ENCODE results near the gene ACAP3.

The ACAP3 gene

GRCh38 chr1:1300352-1300739, 7.4 kb downstream of the ACAP3 start:
- no peak for DNase-seq (ENCODE audit: low read depth in 3 of 3)

- DNase-seq (ENCODE audit: low read depth in 3 of 3): no peak
Measured at GRCh38 chr1:1299686-1300351, 7.9 kb downstream of the ACAP3 start.

- DNase-seq (ENCODE audit: low read depth in 3 of 3): no peak
Measured at GRCh38 chr1:1298861-1299685, 8.7 kb downstream of the ACAP3 start.

GRCh38 chr1:1297802-1298424, 9.8 kb downstream of the ACAP3 start:
- no peak for DNase-seq (ENCODE audit: low read depth in 3 of 3)

GRCh38 chr1:1296070-1297061, 11.4 kb downstream of the ACAP3 start:
- no peak for DNase-seq (ENCODE audit: low read depth in 3 of 3)

- DNase-seq (ENCODE audit: low read depth in 3 of 3): no peak
Measured at GRCh38 chr1:1295154-1295923, 12.4 kb downstream of the ACAP3 start.

GRCh38 chr1:1294250-1294890, 13.4 kb downstream of the ACAP3 start:
- DNase-seq (ENCODE audit: low read depth in 3 of 3): no peak

GRCh38 chr1:1293263-1294249, 14.2 kb downstream of the ACAP3 start:
- no peak for DNase-seq (ENCODE audit: low read depth in 3 of 3)

- no peak for DNase-seq (ENCODE audit: low read depth in 3 of 3)
Measured at GRCh38 chr1:1292851-1293250, 14.9 kb downstream of the ACAP3 start.

GRCh38 chr1:1292442-1292779, 15.3 kb downstream of the ACAP3 start:
- no peak for DNase-seq (ENCODE audit: low read depth in 3 of 3)

GRCh38 chr1:1291548-1292441, 15.9 kb downstream of the ACAP3 start:
- peak; percentile 45 to 52 (median 51) for DNase-seq (ENCODE audit: low read depth in 3 of 3)

GRCh38 chr1:1291023-1291528, 16.7 kb downstream of the ACAP3 start:
- DNase-seq (ENCODE audit: low read depth in 3 of 3): no peak

- DNase-seq (ENCODE audit: low read depth in 3 of 3): peak; percentile 46 to 50 (median 48)
Measured at GRCh38 chr1:1290238-1290731, 17.4 kb downstream of the ACAP3 start.

GRCh38 chr1:1287288-1288110, 20.2 kb downstream of the ACAP3 start:
- no peak for DNase-seq (ENCODE audit: low read depth in 3 of 3)

GRCh38 chr1:1286313-1287261, 21.1 kb downstream of the ACAP3 start:
- no peak for DNase-seq (ENCODE audit: low read depth in 3 of 3)

Measured in stimulated activated CD4-positive, alpha-beta T cell treated with anti-CD3 and anti-CD28 coated beads, TNF-alpha, amount 100 ng/mL, for 4 hours (primary cell).